NCI-H82 (cell line): ENCODE results near the gene ZNF385D.
A peak's percentile ranks its signal among the peaks of the same experiment; 100 is the strongest.

ENCODE experiments used
- DNase-seq: peaks from one replicate; lab custom pipeline; 2025; lab: John Stamatoyannopoulos, UW

Gene ZNF385D, protein sequence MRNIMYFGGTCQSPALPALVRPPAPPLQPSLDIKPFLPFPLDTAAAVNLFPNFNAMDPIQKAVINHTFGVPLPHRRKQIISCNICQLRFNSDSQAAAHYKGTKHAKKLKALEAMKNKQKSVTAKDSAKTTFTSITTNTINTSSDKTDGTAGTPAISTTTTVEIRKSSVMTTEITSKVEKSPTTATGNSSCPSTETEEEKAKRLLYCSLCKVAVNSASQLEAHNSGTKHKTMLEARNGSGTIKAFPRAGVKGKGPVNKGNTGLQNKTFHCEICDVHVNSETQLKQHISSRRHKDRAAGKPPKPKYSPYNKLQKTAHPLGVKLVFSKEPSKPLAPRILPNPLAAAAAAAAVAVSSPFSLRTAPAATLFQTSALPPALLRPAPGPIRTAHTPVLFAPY

DNA sequence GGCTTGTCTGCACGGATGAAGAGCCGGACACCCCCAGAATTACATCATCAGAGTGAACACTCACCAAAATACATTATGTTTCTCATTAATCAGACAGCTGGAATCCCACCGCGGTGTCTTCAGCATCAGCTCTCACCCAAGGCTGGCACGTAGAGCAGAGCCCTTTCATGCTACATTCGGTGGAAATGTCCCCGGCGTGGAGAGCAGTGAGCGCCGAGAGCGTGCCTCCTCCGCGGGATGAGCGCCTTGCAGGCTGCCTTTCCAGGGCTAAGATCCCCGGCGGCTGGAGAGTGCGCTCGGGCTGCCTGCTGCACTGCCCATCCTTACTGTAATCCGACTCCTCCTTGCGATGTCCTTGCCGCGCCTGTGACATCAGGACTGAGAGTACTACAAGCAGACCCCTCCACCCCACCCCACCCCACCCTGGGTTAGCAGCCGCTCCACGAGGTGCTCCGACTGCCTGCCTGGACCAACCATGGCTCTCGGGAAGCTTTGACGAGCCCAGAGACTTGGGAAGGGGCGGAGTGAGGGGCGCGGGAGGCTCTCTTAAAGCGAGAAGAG is at the start of gene ZNF385D:
Gene ZNF385D (minus strand): TSS at position 380 of the 561 bp plus-strand sequence. CDS start 294 bp downstream, at position 86.
- DNase-seq: peak; percentile 58

DNA sequence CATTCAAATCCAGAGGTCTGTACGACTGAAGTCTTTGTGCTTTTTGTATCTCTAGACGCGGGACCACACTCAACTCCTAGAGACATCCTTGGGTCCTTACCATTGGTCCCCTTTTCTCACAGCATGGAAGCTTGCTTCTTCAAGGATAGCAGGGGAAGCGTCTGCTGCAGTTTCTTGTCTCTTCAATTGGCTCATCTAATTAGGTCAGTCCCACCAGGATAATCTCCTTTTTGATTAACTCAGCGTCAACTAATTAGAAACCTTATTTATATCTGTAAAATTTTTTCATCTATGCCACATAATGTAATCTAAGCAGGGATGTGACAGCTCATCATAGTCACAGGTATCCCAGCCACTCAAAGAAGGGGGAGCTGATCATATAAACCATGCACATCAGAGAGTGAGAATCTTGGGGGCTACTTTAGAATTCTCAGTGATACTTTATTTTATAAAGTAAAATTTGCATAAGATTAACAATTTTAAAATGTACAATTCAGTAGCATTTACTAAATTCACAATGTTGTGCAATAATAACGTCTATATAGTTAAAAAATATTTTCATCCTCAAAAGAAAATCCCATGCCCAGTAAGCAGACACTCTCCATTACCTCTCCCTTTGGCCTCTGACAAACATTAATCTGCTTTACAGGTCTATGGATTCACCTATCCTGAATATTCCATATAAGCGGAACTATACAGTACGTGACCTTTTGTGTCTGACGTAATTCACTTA is 47.5 kb upstream of the ZNF385D start:
- DNase-seq: peak; percentile 3

DNA sequence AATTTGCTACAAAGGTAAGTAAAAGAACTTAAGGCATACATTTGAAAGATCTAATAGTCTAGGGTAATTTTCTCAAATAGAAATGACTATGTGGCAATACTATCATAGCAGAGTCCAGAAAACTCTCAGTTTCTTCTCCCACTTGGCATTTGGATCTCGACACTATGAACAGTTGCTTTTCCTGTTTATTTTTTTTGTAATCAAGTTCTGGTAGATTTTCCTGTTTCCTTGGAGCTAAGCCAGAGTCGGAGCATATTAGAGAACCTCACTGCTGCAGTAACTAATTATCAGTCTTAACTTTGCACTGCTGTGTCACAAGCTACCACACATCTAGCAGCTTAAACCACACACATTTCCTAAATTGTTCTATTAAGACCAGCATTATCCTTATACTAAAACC is 44.9 kb upstream of the ZNF385D start:
- DNase-seq: peak; percentile 12

DNA sequence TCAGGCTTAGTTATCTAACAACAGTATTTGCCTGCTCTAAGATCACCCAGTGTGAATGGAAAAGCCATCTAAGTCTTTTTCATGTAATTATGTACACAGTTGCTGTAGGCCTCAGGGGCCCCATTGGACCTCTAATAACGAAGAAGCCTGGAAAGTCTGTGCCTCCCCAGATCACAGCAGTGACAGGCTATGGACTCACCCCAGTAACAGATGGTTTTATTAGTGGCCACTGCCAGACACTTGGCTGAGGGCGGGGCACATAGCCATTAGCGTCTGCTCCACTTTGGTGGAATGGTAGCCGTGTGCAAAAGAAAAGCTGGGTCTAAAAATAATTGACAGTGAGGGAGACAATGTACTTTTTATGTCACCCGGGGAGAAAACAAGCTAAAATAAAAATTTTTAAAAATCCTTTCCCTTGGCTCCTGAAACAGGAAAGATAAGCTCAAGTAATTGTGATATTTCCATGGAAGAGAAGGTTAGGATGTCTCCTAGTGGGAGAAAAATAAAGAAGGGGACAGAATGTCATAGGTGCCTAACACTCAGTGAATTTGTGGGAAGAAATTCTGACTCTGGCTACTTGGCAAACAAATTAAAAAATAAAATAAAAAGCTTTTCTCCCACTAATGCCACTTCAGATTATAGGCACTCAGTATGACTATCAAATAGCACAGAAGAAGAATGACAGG is 44.3 kb upstream of the ZNF385D start:
- DNase-seq: peak; percentile 93

DNA sequence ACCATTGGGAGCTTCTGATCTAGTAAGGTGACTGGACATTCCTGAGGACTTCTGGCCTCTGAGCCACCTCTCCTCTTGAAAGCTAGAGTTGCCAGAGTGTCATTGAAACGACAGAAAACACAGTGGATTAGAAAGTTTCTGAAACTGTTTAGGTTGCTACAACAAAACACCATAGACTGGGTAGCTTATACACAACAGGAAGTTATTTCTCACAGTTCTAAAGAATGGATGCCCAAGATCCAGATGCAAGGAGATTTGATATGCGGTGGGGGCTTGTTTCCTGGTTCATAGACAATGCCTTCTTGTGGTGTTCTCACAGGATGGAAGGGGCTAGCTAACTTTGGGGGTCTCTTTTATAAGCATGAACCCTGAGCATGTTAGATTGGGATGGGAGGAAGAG is 43.3 kb upstream of the ZNF385D start:
- no peak for DNase-seq

DNA sequence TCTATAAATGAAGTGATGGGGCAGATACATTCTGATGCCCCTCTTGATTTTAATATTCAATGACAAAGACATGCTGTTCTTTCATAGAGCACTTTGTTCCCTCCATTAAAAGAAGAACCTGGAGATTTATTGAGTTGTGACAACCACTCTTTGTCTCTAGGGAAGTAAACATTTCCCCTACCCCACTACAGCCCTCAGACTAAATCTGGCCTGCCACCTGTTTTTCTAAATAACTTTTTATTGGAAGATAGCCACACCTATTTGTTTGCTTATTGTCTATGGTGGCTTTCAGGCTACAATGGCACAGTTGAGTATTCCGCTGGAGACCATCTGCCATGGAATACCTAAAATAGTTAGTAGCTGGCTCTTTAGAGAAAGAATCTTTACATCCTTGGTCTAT is 41.2 kb upstream of the ZNF385D start:
- peak; percentile 25 for DNase-seq

DNA sequence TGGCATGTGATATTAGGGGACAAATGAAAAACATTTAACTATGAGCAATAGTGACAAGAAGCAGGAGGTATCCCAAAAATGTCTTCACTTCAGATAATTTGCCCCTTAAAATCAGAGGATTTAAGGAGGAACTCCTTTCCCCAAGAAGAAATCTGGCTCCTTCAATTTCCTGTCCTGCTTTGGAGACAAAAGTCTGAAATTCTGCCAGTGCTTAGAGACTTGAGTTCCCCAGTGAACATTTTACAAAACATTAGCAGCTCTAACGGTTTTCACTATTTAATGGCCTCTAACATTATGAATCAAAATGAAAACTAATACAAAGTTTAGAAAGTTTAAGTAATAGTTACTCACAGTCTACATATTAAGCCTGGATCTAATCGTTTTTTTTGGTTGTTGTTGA is 40.3 kb upstream of the ZNF385D start:
- DNase-seq: no peak

DNA sequence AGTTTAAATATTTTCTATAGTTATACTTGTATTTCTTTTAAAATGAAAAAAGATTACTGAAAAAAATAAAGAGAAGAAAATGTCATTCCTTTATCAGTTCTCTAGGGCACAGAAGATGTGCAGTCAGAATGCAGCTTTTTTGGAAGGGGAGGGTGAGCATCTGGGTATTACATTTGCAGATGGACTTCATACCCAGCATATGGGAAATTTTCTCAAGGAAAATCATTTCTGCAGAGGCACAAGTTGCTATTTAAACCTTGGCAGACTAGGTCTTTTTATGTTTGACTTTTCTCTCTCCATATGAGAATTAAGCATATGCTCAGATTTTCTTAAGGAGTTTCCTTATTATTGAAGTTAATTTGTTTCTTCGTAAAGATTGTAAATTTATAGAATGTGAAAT is 39.5 kb upstream of the ZNF385D start:
- no peak for DNase-seq

DNA sequence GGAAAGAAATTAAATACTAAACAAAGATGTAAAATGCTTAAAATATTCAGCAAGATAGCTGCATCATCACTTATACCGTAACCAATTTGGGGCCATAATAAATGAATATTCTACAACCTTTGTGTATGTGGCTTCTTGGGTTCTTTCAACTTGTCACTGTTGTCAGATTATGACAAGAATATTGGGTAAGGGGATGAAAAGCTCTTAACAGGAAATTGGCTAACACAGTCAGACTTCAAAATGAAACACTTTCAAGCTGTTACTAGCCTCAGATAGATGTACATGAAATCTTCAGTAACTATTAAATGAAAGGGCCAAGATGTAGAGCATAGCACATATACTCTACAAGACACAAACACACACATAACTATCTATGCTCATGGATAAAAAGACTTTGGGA is 38.7 kb upstream of the ZNF385D start:
- no peak for DNase-seq

DNA sequence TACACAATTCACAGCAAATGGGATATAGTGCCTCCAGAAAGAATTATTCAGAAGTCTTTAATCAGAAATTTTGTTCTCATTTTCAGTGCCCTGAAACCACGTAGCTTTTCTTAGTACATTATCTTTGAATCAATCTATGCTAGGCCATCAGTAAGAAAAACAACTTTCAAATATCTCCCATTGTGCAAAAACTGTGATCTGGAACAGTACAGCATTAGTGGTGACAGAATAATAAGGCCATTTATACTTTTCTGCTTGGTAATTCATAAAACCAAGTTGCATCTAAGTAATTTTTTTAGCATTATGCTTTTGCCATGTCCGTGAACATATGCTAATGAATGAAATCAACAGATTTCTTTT is 35.4 kb upstream of the ZNF385D start:
- no peak for DNase-seq

DNA sequence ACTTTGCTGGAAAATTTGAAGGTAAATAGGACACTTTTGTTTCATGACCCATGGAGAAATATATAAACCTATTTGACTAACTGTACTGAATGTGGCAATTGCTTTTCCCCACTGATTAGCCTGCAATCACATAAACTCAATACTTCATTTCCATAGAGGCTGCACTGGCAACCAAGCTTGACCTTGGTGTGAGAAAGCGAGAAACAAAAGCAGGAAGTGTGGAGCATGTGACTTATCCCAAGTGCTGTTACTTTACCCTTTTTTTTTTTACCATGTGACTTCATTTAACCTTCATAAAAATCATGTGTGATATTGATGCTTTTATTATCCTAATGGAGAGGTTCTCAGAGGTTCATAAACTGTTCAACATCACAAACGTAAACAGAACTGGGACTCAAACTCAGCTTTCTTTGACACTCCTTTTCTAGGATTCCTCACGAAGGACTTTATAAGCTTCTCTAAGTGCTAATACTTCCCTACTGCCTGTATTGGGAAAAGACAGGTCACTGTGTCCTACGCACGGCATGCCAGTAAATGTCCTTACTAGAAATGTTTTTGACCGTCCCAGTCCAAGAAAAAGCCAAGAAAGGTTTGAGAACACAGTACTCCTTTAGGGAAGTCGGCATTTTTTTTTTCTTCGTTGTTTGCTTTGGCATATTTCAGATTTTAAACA is 34.9 kb upstream of the ZNF385D start:
- DNase-seq: no peak

DNA sequence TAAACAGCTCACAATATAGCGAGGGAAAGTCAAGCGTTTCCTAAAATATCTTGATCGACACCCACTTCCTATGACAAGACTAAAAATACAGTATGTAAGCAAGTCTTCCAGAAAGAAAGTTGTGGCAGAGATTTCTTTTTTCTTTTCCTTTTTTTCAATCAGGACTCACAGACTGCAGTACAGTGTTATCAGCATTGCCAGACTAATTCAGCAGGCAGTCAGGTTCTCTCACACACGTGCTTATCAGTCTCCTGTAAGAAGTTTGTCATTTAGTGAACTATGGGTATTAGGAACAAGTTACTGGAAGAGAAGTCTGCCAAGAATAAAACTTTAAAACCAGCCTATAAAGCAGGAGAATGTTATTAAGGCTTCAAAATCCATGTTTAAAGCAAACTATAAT is 32.8 kb upstream of the ZNF385D start:
- no peak for DNase-seq

DNA sequence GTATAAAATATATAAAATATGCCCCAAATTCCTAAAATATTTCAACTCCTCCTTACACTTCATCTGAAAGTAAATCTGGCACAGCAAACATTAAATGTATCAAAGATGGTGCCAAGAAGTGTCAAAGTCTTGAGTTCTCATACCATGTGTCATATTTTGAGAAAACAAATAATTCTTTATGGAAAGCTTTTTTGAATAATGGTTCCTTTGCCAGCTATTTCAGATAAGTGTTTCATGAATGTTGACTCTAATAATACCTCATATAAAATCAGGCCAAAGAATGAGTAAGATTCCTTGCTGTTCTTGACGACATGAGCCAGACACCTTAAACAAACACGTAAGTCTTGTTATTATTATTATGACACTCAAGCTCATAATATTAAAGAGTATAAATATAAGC is 30.3 kb upstream of the ZNF385D start:
- no peak for DNase-seq

DNA sequence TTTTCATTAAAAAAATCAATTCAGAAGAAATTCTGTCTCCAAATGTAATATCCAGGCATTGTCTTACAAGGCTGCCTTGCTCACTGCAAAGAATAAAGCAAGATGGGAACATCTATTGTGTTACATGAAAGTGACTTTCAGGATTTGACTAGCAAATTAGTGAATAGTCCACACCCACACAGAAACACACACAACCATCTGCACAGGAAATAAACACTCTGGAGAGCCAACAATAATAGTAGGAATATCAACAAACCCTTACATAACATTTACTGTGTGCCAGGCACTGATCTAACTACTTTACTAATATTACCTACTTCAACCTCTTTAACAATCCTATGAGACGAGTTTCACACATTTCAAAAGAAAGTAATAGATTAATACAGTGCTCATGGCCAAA is 28.9 kb upstream of the ZNF385D start:
- no peak for DNase-seq

DNA sequence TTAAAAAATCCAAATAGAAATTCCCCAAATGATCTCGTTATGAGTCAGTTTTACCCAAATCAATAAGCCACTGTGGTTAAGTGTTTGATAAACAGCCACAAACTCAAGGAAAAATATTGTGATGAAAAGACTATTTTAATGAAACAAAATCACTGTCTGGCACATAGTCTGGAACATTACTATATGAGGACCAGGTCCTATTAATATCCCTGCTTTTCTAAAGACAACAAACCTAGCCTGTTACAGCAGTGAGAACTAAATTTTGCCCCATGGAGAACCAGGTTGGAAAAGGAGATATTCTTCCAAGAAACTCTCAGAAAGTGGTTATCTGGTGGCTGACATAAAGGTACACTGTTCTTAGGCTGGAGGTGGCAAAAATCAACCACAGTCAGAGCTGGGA is 27.7 kb upstream of the ZNF385D start:
- DNase-seq: no peak

DNA sequence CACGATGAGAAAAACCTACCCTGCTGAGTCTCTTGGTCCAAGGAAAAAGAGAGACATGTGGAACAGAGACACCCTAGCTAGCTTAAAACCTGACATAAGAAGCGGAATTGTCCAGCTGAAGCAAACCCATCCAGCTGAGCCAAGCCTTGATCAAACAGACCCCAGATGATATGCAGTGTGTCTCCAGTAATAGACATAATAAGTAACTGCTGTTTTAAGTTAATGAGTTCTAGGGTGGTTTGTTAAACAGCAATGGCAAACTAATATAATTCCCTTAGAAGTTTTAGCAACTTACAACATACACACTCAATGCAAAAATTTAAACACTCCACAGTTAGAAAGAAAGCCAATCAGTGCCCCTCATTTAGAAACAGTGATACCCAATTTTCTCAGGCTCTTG is 26.8 kb upstream of the ZNF385D start:
- DNase-seq: no peak

DNA sequence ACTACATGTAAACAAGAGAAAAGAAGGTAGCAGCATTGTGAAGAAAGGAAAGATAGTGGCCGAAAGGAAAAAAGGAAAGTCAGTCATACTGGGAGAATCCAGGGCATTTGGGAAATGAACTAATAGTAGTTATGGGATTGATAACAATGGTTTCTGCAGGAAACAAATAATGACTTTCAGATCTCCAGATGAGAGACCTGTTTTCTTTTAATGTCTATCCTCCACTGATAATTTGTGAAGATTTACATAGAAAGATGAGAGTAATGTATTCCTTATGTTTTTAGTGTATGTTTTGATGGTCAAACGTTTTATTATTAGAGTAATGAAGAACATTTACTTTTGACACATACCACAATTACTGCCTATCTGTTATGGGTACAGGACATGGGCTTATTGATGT is 15.0 kb upstream of the ZNF385D start:
- no peak for DNase-seq

DNA sequence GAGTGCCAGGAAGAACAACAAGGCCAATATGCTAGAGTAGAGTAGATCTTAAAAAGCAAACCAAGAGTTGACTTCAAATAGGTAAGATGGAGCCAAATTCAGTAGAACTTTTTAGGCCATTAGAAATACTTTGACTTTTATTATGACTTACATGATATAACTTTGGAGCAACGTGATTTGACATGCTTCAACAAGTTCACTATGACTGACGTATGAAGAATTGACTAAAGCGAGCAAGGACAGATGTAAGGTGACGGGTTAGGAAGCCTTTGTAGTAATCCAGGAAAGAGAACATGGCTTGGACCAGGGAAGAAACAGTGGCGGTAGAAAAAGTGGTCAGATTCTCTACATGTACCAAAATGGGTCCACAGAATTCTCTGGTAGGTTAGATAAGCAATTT is 4.9 kb upstream of the ZNF385D start:
- no peak for DNase-seq

DNA sequence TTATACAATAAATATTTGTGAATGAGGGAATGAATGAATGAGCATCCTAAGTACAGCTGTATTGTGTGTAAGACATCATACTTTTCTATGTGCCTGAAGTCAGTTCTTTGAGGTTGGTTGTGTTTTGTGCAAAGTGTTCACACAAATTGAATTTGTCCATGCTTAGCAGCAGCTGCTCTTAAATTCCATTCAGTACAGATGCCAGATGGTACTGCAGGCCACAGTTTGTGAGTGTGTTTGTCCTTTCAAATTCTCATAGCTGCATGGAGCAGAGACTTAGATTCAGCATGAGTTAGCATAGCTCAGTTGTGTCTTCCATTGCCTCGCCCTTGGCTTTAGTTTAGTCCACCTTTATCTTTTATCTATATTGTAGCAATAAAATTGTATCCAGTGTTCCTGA is 3.8 kb upstream of the ZNF385D start:
- peak; percentile 55 for DNase-seq

DNA sequence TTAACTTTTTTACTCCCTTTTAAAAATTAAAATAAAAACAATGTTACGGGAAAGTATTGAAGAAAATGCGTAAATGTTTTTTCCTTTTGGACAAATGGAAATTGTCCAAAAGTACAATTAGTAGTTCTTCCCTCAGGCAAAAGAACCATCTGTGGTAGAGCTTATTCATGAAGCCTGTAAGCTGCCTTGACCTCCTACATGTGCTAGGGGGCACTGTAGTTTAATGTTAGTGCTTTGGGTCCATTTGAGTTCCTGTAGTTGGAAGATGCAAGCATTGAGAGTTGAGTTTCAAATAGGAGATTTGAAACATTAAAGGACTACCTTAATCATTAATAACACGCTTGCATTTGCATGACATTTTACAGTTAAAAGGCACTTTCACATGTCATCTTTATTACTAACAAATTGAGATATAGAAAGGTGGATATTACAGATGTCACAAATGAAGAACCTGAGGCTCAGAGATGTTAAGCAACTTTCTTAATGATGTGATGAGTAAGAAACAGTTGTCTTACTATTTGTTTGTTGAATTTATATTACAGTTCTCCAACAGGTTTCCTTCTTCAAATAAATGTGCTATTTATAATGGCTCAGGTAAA is 1.8 kb upstream of the ZNF385D start:
- DNase-seq: peak; percentile 78

DNA sequence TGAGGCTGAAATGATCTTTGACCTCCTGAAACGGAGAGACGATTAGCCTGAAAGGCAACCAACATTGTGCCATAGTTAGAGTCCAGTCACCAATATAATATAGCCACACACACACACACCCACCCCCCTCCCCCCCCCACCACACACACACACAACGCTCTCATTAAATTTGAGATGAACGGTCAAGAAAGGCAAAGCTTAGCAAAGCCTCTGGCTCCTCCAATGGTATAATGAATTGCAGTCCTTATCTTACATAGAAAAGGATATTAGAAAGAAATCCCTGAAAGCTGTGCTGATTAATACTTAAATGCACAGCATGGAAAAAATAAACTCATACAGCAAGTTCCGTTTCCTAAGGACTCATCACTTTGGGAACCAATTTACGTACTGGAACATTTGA is 876 bp upstream of the ZNF385D start:
- no peak for DNase-seq
